ENCODE results near the gene SPC24.
A peak's percentile ranks its signal among the peaks of the same experiment; 100 is the strongest.

Gene SPC24, protein sequence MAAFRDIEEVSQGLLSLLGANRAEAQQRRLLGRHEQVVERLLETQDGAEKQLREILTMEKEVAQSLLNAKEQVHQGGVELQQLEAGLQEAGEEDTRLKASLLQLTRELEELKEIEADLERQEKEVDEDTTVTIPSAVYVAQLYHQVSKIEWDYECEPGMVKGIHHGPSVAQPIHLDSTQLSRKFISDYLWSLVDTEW

GRCh38 chr19:11155373-11156120 lies at the start of gene SPC24:
Gene SPC24, minus strand, starts transcription at chr19:11155782. Its CDS starts 6 bp downstream, at chr19:11155776.
- peak; percentile 100 for DNase-seq (ENCODE audit: low spot score)

- no peak for DNase-seq (ENCODE audit: low spot score)
These were observed 49.4 kb upstream of the SPC24 start for GRCh38 chr19:11204943-11205349.

- DNase-seq (ENCODE audit: low spot score): no peak
These were observed 48.6 kb upstream of the SPC24 start for GRCh38 chr19:11204076-11204602.

GRCh38 chr19:11203194-11204075 lies 47.9 kb upstream of the SPC24 start:
- DNase-seq (ENCODE audit: low spot score): peak; percentile 91

GRCh38 chr19:11202488-11203193 lies 47.1 kb upstream of the SPC24 start:
- DNase-seq (ENCODE audit: low spot score): no peak

DNA sequence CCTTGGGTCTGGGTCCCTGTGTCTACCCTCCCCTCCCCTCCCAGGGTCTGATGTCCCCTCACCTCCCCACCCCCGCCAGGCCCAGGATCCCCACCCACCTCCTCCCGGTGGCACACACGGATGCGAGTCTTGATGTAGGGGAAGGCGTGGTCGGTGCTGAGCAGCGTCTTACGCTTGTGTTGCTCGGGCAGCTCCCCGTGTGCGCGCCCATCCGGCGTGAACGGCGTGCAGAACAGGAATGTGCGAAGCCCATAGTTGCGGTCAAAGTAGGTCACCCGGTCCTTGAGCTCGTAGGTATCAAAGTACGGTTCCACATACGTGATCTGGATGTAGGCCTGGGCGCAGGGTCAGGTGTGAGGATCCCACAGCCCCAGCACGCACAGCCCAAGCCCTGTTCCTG lies 46.2 kb upstream of the SPC24 start:
- no peak for DNase-seq (ENCODE audit: low spot score)

GRCh38 chr19:11200931-11201330 lies 45.3 kb upstream of the SPC24 start:
- DNase-seq (ENCODE audit: low spot score): no peak

DNA sequence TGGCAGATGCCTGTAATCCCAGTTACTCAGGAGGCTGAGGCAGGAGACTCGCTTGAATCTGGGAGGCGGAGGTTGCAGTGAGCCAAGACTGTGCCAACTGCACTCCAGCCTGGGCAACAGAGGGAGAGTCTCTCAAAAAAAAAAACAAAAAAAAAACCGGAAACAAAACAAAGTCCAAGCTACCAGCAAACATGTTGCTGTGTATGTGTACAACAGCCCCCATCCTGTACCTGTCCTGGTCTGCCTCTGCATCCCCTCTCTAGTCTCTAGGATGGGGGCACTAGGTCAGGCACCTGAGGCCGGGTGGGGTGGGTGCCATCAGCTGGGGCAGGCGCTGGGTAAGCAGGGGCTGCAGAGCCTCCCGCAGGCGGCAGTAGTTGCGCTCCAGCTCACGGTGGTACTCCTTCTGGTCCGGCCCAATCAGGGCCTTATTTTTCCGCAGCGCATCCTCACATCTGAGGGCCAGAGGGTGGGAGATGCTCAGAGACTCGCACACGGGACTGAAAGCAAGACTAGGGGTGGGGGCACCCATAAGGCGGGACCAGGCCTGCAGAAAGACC lies 44.5 kb upstream of the SPC24 start:
- no peak for DNase-seq (ENCODE audit: low spot score)

- DNase-seq (ENCODE audit: low spot score): no peak
These were observed 43.9 kb upstream of the SPC24 start for GRCh38 chr19:11199517-11199916.

- no peak for DNase-seq (ENCODE audit: low spot score)
These were observed 43.3 kb upstream of the SPC24 start for GRCh38 chr19:11198769-11199424.

DNA sequence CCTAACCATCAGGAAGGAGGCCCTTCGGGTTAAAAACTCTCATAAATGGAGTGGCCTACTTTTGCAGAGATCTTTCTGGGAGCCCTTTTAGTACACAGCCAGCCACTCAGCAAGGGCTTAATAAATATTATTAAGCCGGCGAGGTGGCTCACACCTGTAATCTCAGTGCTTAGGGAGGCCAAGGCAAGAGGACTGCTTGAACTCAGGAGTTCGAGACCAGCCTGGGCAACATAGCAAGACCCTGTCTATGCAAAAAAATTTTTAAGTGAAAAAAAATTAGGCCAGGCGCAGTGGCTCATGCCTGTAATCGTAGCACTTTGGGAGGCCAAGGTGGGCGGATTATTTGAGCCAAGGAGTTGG lies 42.6 kb upstream of the SPC24 start:
- no peak for DNase-seq (ENCODE audit: low spot score)

DNA sequence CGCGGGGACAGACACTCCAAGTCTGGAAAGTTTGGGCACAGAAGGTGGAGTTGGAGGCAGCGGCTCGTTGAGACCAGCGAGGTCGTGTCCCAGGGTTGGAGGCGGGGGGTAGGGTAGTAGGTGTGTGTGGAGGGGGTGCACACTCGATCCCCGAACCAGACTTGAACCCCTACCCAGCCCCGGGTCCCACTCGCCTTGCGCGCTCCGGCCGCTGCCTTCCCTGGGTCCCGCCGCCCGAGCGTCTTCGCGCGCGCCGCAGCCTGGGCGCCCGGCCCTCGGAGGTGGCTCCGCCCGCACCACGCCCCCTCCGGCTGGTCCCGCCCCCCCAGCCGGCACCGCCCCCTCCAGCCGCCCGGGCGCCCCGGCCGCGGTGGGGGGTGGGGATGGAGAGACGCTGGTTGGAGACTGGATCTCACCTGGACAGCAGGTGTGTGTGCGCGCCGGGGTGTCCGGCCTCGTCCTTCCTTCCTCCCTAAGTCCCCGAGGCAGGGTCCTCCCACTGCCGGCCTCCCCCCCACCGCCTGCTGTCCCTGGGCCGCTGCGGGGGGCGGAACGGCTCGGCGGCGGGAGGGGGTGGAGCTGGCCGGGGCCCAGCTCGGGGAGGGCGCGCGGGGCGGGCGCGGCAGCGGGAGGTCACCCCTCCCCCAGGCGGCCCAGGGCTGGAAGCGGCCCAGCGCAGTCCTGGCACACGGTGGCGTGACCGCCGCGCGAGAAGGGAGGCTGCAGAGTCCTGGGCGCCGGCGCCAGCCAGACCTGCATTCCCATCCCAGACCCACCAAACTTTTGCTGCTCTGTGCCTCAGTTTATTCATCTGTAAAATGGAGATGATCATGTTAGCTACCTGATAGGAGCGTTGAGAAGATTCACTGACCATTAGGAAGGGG lies 42.0 kb upstream of the SPC24 start, which contains the start of gene KANK2:
Gene KANK2, minus strand, starts transcription at position 255 of the 884 bp plus-strand sequence. CDS start 3,034 bp downstream, outside the sequence.
- DNase-seq (ENCODE audit: low spot score): peak; percentile 99

DNA sequence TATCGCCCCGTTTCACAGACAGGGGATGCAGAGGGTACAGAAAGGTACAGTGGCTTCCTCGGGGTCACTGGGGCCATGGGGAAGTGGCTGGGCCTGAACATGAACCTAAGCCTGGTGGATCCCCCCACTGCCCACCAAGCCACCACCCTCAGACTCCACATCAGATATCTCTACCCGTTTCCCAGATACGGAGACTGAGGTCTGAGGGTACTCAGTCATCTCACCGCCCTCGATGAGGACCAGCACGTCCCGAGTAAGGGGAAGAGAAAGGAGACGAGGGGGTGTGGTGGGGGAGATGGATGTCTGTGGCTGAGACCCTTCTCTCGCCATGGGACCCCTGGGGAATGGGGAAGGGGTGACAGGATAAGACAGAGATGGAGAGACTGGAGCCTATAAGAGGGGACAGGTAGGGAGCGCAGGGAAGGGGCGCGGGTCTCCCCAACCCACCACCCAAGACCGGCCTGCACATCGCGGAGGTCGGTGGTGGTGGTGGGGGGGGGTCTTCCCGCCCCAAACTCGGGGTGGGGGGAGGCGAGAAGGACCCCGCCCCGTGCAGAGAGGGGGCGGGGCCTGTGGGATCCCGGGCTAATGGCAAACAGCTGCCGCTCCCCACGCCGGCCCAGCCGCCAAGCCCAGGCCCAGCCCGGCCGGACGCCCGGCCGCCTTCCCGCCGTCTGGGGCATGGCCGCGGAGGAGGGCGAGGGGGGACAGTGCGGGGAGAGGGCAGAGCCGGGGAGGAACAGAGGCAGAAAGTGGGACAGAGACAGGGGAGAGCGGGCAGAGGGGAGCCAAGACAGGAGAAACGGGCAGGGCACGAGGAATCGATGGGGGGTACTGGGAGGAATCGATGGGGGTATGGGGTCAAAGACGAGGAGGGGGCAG lies 41.1 kb upstream of the SPC24 start:
- DNase-seq (ENCODE audit: low spot score): peak; percentile 91

- no peak for DNase-seq (ENCODE audit: low spot score)
These were observed 40.1 kb upstream of the SPC24 start for GRCh38 chr19:11195681-11196080.

GRCh38 chr19:11194656-11195558 lies 39.3 kb upstream of the SPC24 start:
- peak; percentile 45 for DNase-seq (ENCODE audit: low spot score)

DNA sequence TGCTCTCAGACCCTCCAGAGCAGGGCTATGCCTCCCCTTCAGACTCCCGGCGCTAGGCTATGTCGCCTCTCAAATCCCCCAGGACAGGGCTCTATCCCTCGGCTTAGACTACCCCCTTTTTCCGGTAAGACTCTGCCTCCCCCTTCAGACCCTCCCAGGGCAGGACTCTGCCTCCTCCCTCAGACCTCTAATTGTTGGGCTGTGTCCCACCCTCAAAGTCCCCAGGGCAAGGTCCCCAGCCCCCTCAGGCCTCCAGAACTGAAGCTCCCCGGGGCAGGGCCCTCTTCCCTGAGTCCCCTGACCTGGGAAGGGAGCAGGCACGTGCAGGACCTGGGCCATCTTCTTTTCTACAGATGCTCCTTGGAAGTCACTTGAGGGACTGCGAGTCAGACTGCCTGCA lies 38.6 kb upstream of the SPC24 start:
- no peak for DNase-seq (ENCODE audit: low spot score)
